Fibroblast of lung (primary cell): ENCODE measurements around the gene TMEM248.

Experiments
- EZH2 ChIP-seq: IDR thresholded peaks from 2 replicates; pipeline ENCODE4 v1.5.1; 2012; ENCODE audit warnings: low read length, control low read depth, mild to moderate bottlenecking; ENCODE audit errors: missing control alignments
- TF ChIP-seq, protein P1 (sequence below), 2 donors: IDR thresholded peaks in 1 of 2; conservative IDR thresholded peaks in 1 of 2; 1 replicate in 1 of 2; 2 replicates in 1 of 2; pipeline ENCODE4 v1.5.1; 2011 to 2012; ENCODE audit warnings: low read length in 2 of 2, control low read depth in 1 of 2, inconsistent platforms in 1 of 2, low read depth in 1 of 2, mild to moderate bottlenecking in 1 of 2

DNA sequence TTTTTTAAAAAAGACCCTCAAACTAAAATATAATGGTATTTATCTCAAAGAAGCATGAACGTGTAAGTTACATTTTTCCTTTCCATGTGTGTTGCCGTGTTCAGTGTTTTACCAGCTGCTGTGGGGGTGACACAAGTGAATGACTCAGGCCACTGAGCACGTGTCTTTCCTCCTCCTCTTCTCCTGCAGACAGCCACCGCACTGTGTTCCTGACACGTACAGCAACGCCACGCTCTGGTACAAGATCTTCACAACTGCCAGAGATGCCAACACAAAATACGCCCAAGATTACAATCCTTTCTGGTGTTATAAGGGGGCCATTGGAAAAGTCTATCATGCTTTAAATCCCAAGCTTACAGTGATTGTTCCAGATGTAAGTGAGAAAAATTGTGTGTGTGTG, 29.7 kb downstream of the TMEM248 start:
- TF ChIP-seq, protein P1, sequence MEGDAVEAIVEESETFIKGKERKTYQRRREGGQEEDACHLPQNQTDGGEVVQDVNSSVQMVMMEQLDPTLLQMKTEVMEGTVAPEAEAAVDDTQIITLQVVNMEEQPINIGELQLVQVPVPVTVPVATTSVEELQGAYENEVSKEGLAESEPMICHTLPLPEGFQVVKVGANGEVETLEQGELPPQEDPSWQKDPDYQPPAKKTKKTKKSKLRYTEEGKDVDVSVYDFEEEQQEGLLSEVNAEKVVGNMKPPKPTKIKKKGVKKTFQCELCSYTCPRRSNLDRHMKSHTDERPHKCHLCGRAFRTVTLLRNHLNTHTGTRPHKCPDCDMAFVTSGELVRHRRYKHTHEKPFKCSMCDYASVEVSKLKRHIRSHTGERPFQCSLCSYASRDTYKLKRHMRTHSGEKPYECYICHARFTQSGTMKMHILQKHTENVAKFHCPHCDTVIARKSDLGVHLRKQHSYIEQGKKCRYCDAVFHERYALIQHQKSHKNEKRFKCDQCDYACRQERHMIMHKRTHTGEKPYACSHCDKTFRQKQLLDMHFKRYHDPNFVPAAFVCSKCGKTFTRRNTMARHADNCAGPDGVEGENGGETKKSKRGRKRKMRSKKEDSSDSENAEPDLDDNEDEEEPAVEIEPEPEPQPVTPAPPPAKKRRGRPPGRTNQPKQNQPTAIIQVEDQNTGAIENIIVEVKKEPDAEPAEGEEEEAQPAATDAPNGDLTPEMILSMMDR (conservative IDR thresholded peaks at IDR 0.05 in 1 of 2, IDR thresholded peaks at IDR 0.05 in 1 of 2; ENCODE audit: low read depth in 1 of 2, low read length in 2 of 2): no peak
- TF ChIP-seq EZH2: no peak
